HEK293 (cell line): Measurements from ENCODE around the gene RAP1GAP.

Source experiments
- BCL11B ChIP-seq: fragments of 450-650 bp; formaldehyde crosslinking; IDR thresholded peaks from 2 replicates; pipeline ENCODE4 v1.5.1; 2016; ENCODE audit warnings: low read depth, missing biosample characterization, missing genetic modification characterization
- KLF1 ChIP-seq: fragments of 450-650 bp; formaldehyde crosslinking; IDR thresholded peaks from 2 replicates; pipeline ENCODE4 v1.5.1; 2016; ENCODE audit warnings: missing biosample characterization, missing genetic modification characterization
- KLF9 ChIP-seq: fragments of 450-650 bp; formaldehyde crosslinking; IDR thresholded peaks from 2 replicates; pipeline ENCODE4 v1.5.1; 2016; ENCODE audit warnings: missing biosample characterization, missing genetic modification characterization, low read depth
- MYNN ChIP-seq: fragments of 450-650 bp; formaldehyde crosslinking; IDR thresholded peaks from 2 replicates; pipeline ENCODE4 v1.5.1; 2016; ENCODE audit warnings: missing biosample characterization, missing genetic modification characterization, borderline replicate concordance
- TRIM28 ChIP-seq: IDR thresholded peaks from 2 replicates; pipeline ENCODE4 v1.6.1; 2011; ENCODE audit warnings: low read length, control low read depth, borderline replicate concordance
- ZBTB17 ChIP-seq: fragments of 450-650 bp; formaldehyde crosslinking; IDR thresholded peaks from 2 replicates; pipeline ENCODE4 v1.5.1; 2016; ENCODE audit warnings: missing biosample characterization, missing genetic modification characterization
- ZBTB44 ChIP-seq: fragments of 450-650 bp; IDR thresholded peaks from 2 replicates; pipeline ENCODE4 v1.5.1; 2018; ENCODE audit warnings: missing biosample characterization, mild to moderate bottlenecking, missing genetic modification characterization
- ZFP41 ChIP-seq: fragments of 450-650 bp; formaldehyde crosslinking; IDR thresholded peaks from 2 replicates; pipeline ENCODE4 v1.5.1; 2016; ENCODE audit warnings: missing biosample characterization, missing genetic modification characterization, borderline replicate concordance
- ZFP69B ChIP-seq: fragments of 450-650 bp; formaldehyde crosslinking; IDR thresholded peaks from 2 replicates; pipeline ENCODE4 v1.5.1; 2016; ENCODE audit warnings: missing biosample characterization, missing genetic modification characterization
- ZNF114 ChIP-seq: fragments of 450-650 bp; formaldehyde crosslinking; IDR thresholded peaks from 2 replicates; pipeline ENCODE4 v1.5.0; 2017; ENCODE audit warnings: missing biosample characterization, missing genetic modification characterization
- ZNF155 ChIP-seq: fragments of 450-650 bp; formaldehyde crosslinking; IDR thresholded peaks from 2 replicates; pipeline ENCODE4 v1.5.1; 2016; ENCODE audit warnings: missing biosample characterization, missing genetic modification characterization
- ZNF19 ChIP-seq: fragments of 450-650 bp; formaldehyde crosslinking; IDR thresholded peaks from 2 replicates; pipeline ENCODE4; 2016; ENCODE audit warnings: missing biosample characterization, missing genetic modification characterization, low read depth
- ZNF24 ChIP-seq: fragments of 450-650 bp; formaldehyde crosslinking; IDR thresholded peaks from 2 replicates; pipeline ENCODE4 v1.5.1; 2016; ENCODE audit warnings: missing biosample characterization, missing genetic modification characterization
- ZNF302 ChIP-seq: fragments of 450-650 bp; formaldehyde crosslinking; IDR thresholded peaks from 2 replicates; pipeline ENCODE4 v1.5.1; 2016; ENCODE audit warnings: missing biosample characterization, missing genetic modification characterization, low read depth
- ZNF366 ChIP-seq: fragments of 450-650 bp; formaldehyde crosslinking; conservative IDR thresholded peaks from 2 replicates; pipeline ENCODE4 v1.5.1; 2016; ENCODE audit warnings: missing biosample characterization, missing genetic modification characterization
- ZNF394 ChIP-seq: fragments of 450-650 bp; formaldehyde crosslinking; IDR thresholded peaks from 2 replicates; pipeline ENCODE4 v1.5.1; 2016; ENCODE audit warnings: missing biosample characterization, missing genetic modification characterization, mild to moderate bottlenecking, moderate library complexity, borderline replicate concordance
- ZNF423 ChIP-seq: fragments of 450-650 bp; formaldehyde crosslinking; IDR thresholded peaks from 2 replicates; pipeline ENCODE4 v1.5.1; 2016; ENCODE audit warnings: missing biosample characterization, missing genetic modification characterization
- ZNF549 ChIP-seq: fragments of 450-650 bp; IDR thresholded peaks from 2 replicates; pipeline ENCODE4 v1.5.1; 2018; ENCODE audit warnings: missing biosample characterization, missing genetic modification characterization, mild to moderate bottlenecking, inconsistent platforms, moderate library complexity
- ZNF596 ChIP-seq: fragments of 450-650 bp; IDR thresholded peaks from 2 replicates; pipeline ENCODE4 v1.5.0; 2018; ENCODE audit warnings: missing biosample characterization, mild to moderate bottlenecking, missing genetic modification characterization, moderate library complexity
- ZNF660 ChIP-seq: fragments of 450-650 bp; IDR thresholded peaks from 2 replicates; pipeline ENCODE4 v1.5.1; 2018; ENCODE audit warnings: missing biosample characterization, mild to moderate bottlenecking, missing genetic modification characterization
- ZNF670 ChIP-seq: fragments of 450-650 bp; formaldehyde crosslinking; IDR thresholded peaks from 2 replicates; pipeline ENCODE4 v1.5.1; 2016; ENCODE audit warnings: missing biosample characterization, missing genetic modification characterization, low read depth
- ZNF692 ChIP-seq: fragments of 450-650 bp; formaldehyde crosslinking; IDR thresholded peaks from 2 replicates; pipeline ENCODE4 v1.5.1; 2016; ENCODE audit warnings: missing biosample characterization, missing genetic modification characterization
- ZSCAN16 ChIP-seq: fragments of 450-650 bp; formaldehyde crosslinking; IDR thresholded peaks from 2 replicates; pipeline ENCODE4 v1.5.1; 2016; ENCODE audit warnings: missing biosample characterization, missing genetic modification characterization
- ZSCAN18 ChIP-seq: fragments of 450-650 bp; formaldehyde crosslinking; IDR thresholded peaks from 2 replicates; pipeline ENCODE4 v1.5.1; 2016; ENCODE audit warnings: missing biosample characterization, missing genetic modification characterization
- ZSCAN30 ChIP-seq: fragments of 450-650 bp; IDR thresholded peaks from 2 replicates; pipeline ENCODE4 v1.5.1; 2018; ENCODE audit warnings: missing biosample characterization, mild to moderate bottlenecking, missing genetic modification characterization, moderate library complexity
- TF ChIP-seq, protein P1 (sequence below): fragments of 450-650 bp; formaldehyde crosslinking; IDR thresholded peaks from 2 replicates; pipeline ENCODE4 v1.5.1; 2016; ENCODE audit warnings: missing biosample characterization, missing genetic modification characterization
- TF ChIP-seq, protein P2 (sequence below): fragments of 450-650 bp; formaldehyde crosslinking; IDR thresholded peaks from 2 replicates; pipeline ENCODE4 v1.5.1; 2016; ENCODE audit warnings: missing biosample characterization, missing genetic modification characterization
- TF ChIP-seq, protein P3 (sequence below): fragments of 450-650 bp; formaldehyde crosslinking; IDR thresholded peaks from 2 replicates; pipeline ENCODE4 v1.5.1; 2017; ENCODE audit warnings: missing biosample characterization, missing genetic modification characterization
- TF ChIP-seq, protein P4 (sequence below): fragments of 450-650 bp; formaldehyde crosslinking; IDR thresholded peaks from 2 replicates; pipeline ENCODE4 v1.5.1; 2016; ENCODE audit warnings: missing biosample characterization, missing genetic modification characterization

RAP1GAP gene

GRCh38 chr1:21638531-21639341 lies 30.4 kb downstream of the RAP1GAP start (continued):
- TF ChIP-seq ZNF670 (tag by site-specific recombination) (no peak), ZNF596 (tag by site-specific recombination) (no peak), ZNF366 (tag by site-specific recombination) (peak; percentile 94), ZBTB17 (peak; percentile 31; the same call in 1 of the 2 replicates), KLF1 (0 out of 2 replicates have a peak, but pooled peaks have one; percentile 9), BCL11B (tag by site-specific recombination) (no peak), ZNF302 (tag by site-specific recombination) (no peak), MYNN (tag by site-specific recombination) (no peak), ZSCAN16 (tag by site-specific recombination) (no peak), ZSCAN30 (tag by site-specific recombination) (no peak), ZNF394 (tag by site-specific recombination) (peak; percentile 99), ZNF114 (no peak), ZNF549 (tag by site-specific recombination) (no peak), ZFP41 (tag by site-specific recombination) (no peak), ZBTB44 (tag by site-specific recombination) (no peak), TRIM28 (no peak), ZNF19 (tag by site-specific recombination) (no peak), ZNF660 (tag by site-specific recombination) (peak; percentile 94), ZFP69B (0 out of 2 replicates have a peak, but pooled peaks have one; percentile 66), KLF9 (tag by site-specific recombination) (peak; percentile 25; the same call in 1 of the 2 replicates), ZNF24 (peak; percentile 71), ZNF423 (tag by site-specific recombination) (no peak), ZNF692 (tag by site-specific recombination) (0 out of 2 replicates have a peak, but pooled peaks have one; percentile 57), ZSCAN18 (tag by site-specific recombination) (no peak), ZNF155 (tag by site-specific recombination) (no peak)
- TF ChIP-seq, protein P1, sequence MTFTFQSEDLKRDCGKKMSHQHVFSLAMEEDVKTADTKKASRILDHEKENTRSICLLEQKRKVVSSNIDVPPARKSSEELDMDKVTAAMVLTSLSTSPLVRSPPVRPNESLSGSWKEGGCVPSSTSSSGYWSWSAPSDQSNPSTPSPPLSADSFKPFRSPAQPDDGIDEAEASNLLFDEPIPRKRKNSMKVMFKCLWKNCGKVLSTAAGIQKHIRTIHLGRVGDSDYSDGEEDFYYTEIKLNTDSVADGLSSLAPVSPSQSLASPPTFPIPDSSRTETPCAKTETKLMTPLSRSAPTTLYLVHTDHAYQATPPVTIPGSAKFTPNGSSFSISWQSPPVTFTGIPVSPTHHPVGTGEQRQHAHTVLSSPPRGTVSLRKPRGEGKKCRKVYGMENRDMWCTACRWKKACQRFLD (tag by site-specific recombination) = no peak
- TF ChIP-seq, protein P2, sequence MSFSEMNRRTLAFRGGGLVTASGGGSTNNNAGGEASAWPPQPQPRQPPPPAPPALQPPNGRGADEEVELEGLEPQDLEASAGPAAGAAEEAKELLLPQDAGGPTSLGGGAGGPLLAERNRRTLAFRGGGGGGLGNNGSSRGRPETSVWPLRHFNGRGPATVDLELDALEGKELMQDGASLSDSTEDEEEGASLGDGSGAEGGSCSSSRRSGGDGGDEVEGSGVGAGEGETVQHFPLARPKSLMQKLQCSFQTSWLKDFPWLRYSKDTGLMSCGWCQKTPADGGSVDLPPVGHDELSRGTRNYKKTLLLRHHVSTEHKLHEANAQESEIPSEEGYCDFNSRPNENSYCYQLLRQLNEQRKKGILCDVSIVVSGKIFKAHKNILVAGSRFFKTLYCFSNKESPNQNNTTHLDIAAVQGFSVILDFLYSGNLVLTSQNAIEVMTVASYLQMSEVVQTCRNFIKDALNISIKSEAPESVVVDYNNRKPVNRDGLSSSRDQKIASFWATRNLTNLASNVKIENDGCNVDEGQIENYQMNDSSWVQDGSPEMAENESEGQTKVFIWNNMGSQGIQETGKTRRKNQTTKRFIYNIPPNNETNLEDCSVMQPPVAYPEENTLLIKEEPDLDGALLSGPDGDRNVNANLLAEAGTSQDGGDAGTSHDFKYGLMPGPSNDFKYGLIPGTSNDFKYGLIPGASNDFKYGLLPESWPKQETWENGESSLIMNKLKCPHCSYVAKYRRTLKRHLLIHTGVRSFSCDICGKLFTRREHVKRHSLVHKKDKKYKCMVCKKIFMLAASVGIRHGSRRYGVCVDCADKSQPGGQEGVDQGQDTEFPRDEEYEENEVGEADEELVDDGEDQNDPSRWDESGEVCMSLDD (tag by site-specific recombination) = 0 out of 2 replicates have a peak, but pooled peaks have one; percentile 23
- TF ChIP-seq, protein P3, sequence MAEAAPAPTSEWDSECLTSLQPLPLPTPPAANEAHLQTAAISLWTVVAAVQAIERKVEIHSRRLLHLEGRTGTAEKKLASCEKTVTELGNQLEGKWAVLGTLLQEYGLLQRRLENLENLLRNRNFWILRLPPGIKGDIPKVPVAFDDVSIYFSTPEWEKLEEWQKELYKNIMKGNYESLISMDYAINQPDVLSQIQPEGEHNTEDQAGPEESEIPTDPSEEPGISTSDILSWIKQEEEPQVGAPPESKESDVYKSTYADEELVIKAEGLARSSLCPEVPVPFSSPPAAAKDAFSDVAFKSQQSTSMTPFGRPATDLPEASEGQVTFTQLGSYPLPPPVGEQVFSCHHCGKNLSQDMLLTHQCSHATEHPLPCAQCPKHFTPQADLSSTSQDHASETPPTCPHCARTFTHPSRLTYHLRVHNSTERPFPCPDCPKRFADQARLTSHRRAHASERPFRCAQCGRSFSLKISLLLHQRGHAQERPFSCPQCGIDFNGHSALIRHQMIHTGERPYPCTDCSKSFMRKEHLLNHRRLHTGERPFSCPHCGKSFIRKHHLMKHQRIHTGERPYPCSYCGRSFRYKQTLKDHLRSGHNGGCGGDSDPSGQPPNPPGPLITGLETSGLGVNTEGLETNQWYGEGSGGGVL = peak; percentile 92
- TF ChIP-seq, protein P4, sequence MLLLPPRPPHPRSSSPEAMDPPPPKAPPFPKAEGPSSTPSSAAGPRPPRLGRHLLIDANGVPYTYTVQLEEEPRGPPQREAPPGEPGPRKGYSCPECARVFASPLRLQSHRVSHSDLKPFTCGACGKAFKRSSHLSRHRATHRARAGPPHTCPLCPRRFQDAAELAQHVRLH (tag by site-specific recombination) = no peak
